Measurements from ENCODE around the gene NFIA. TPM values are rescaled to one million over a fixed set of nuclear protein-coding genes. Genes with fewer than 3 reads are reported as not detected.

The NFIA gene
- total and polyA plus RNA-seq, 10 of the 15 experiments (the other 5 are each of a cell fraction or from before 2014, with no cell fraction given) = 0.10 to 0.16 TPM; not detected in 8

GRCh38 chr1:61376151-61376550 is 293.8 kb downstream of the NFIA start:
- Histone ChIP-seq H3K9ac (ENCODE audit: control insufficient read depth, insufficient read depth, low read length) (no peak overlapping the region), H4K20me1 (ENCODE audit: control insufficient read depth, insufficient read depth) (no peaks in the 10 kb centered on the region), H3K36me3 (ENCODE audit: control insufficient read depth in 2 of 2, insufficient read depth in 2 of 2, low read length in 1 of 2) (no peaks in the 10 kb centered on the region), H3K4me2 (ENCODE audit: control insufficient read depth, insufficient read depth) (no peak overlapping the region), H3K79me2 (ENCODE audit: control insufficient read depth, insufficient read depth, low read length) (no peaks in the 10 kb centered on the region), H3K9me3 (replicated peaks; ENCODE audit: control insufficient read depth, insufficient read depth, low read length) (no peaks in the 10 kb centered on the region), H3K27ac (ENCODE audit: control insufficient read depth, insufficient read depth) (no peak overlapping the region), H2AFZ (ENCODE audit: control insufficient read depth, low read depth, low read length) (no peak overlapping the region), H3K4me3 (no peak overlapping the region), H3K4me1 (ENCODE audit: control insufficient read depth, insufficient read depth, low read length) (no peaks in the 10 kb centered on the region), H3K27me3 (replicated peaks in 1 of 2; ENCODE audit: control insufficient read depth in 2 of 2, insufficient read depth in 2 of 2, low read length in 1 of 2) (peaks cover 0 to 3% of the 10 kb centered on the region in 2 experiments; a peak in 2 of 4 replicates)
- in situ Hi-C loops (cut with MboI) (no loop called here), intact Hi-C loops (cut with micrococcal nuclease; ENCODE audit: unreplicated experiment) (no loop called here)
- TF ChIP-seq IKZF2 (IDR thresholded peaks at IDR 0.05) (no peak), FOXM1 (IDR thresholded peaks at IDR 0.05; ENCODE audit: low read depth, low read length) (no peak), ZBTB11 (CRISPR knock-in tag; IDR thresholded peaks at IDR 0.05) (no peak), CBFB (IDR thresholded peaks at IDR 0.05; ENCODE audit: low read depth) (no peak), CEBPB (IDR thresholded peaks at IDR 0.05; ENCODE audit: borderline replicate concordance in 1 of 2, low read depth in 2 of 2, low read length in 2 of 2) (no peak), USF1 (IDR thresholded peaks at IDR 0.05; ENCODE audit: borderline replicate concordance, extremely low read length, insufficient read depth, low read depth, low read length) (no peak), CHD2 (IDR thresholded peaks at IDR 0.05; ENCODE audit: borderline replicate concordance, low read depth, low read length) (no peak), SREBF1 (IDR thresholded peaks at IDR 0.05; ENCODE audit: low read length) (no peak), SRF (IDR thresholded peaks at IDR 0.05; ENCODE audit: low read depth in 2 of 2, low read length in 2 of 2) (no peak), MAX (IDR thresholded peaks at IDR 0.05; ENCODE audit: low read depth, low read length) (no peak), ATF3 (IDR thresholded peaks at IDR 0.05; ENCODE audit: borderline replicate concordance, extremely low read depth, low read depth, low read length) (no peak), ETV6 (conservative IDR thresholded peaks at IDR 0.05 in 1 of 2, IDR thresholded peaks at IDR 0.05 in 1 of 2; ENCODE audit: borderline replicate concordance in 1 of 2, low read depth in 1 of 2) (no peak), KLF5 (IDR thresholded peaks at IDR 0.05; ENCODE audit: partially characterized antibody) (no peak), EZH2 (IDR thresholded peaks at IDR 0.05; ENCODE audit: borderline replicate concordance, control insufficient read depth, low read depth, low read length) (no peak), RAD51 (IDR thresholded peaks at IDR 0.05) (no peak), TCF3 (IDR thresholded peaks at IDR 0.05; ENCODE audit: borderline replicate concordance, insufficient read depth, low read depth, low read length) (no peak)
- ATAC-seq (no peak), DNase-seq (ENCODE audit: low read depth, low spot score) (no peak), FAIRE-seq (no peak)
- WGBS (ENCODE audit: insufficient coverage, insufficient replicate concordance, low lambda C conversion rate, missing lambda C conversion rate) = 21% methylated on average over 2 of the region's 2 CpGs
- ChIA-PET SMC1A (ENCODE audit: uncharacterized antibody, unreplicated experiment) (no interaction called here), POLR2A (no interaction called here), CTCF (no interaction called here), RAD21 (ENCODE audit: unreplicated experiment) (no interaction called here)
- no TSS peak for BruUV-seq (replicated peaks)

All from GM12878 (cell line).